NK-92 (cell line): ENCODE measurements around the gene TNFAIP8L2.

Experiments used
- DNase-seq: peaks from one replicate; lab custom pipeline; 2025; ENCODE audit not compliant: unreplicated experiment; lab: John Stamatoyannopoulos, UW

The TNFAIP8L2 gene

DNA sequence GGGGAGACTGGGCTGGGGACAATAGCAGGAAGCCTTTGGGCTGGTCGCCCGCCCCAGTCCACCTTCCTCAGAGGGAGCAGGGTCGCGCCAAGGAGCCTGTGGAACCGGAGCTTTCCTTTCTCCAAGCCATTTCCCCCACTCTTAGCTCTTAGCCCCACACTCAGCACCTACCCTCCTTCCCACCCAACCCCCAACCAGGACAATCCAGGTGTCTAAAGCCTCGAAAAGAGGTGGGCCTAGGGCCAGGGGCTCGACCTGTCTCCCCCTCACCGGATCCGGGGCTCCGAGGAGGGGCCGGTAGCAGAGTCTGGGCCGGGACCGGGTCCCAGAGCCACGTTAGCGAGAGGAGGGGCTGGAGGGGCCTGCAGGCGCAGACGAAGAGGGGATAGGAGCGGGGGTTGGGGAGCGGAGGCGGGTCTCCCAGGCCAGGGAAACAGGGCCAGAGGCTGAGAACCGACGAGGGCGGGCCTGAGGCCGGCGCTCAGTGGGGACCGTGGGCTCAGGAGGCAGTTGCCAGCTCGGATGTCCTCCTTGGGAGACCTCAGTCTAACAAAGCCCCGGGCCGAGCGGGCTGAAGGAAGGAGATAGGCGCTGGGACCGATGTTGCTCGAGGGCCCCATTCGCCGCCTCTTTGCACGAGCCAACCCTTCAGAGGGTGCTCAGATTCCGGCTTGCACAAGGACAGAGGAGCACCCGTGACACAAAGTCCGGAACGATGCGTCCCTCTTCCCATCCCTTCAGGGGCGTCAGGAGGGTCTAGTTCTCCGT is 11.0 kb upstream of the TNFAIP8L2 start:
- DNase-seq: no peak

DNA sequence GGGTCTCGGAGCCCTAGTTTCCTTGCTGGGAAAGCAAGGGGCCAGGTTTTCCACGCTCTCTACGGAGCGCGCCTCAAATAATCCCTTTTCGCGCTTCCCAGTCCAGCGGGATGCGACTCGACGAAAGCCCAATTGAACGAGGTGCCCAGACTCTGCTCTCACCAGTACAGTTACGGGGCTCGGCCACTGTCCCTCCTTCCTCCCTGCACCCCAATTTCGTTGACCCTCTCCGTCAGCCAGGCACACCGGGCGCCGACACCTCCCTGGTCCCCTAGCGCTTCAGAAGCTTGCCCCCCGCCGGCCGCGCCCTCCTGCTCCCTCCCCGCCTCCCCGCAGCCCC is 10.4 kb upstream of the TNFAIP8L2 start:
- DNase-seq: no peak

DNA sequence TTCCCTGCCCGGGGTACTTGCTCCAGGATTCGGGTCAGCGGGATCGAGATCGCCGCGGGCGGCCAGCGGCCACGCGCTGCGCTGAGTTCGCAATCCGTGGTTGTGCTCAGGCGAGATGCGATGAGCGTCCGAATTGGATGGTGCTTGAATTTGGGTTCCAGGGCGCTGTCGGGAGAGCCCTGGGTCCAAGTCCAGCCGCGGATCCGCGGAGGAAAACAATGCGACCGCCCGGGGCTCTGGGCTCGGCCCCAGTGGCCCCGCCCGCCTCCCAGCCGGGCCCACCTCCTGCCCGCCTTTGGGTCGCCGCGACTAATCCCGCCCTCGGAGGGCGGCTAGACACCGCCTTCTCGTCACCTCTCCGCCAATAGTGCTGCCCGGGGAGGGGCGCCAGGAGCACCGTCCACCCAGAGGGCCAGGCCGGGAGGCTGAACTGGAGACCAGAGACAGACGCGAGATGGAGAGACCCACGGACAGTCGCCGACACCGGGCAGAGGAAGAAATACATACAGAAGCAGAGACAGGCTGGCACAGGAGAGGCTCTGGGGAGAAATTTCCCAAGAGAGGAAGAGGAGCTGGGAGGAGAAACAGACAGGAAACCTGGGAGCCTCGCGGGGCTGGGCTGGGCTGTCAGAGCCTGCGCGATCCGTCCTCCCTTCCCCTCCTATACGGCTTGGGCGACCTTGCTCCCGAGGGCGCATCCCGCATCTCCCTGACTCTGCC is 9.9 kb upstream of the TNFAIP8L2 start, which contains the start of gene SEMA6C:
TSS of gene SEMA6C (minus strand) at position 220 of the 720 bp plus-strand sequence. CDS start 4,010 bp downstream, outside the sequence.
- DNase-seq: peak; percentile 19

DNA sequence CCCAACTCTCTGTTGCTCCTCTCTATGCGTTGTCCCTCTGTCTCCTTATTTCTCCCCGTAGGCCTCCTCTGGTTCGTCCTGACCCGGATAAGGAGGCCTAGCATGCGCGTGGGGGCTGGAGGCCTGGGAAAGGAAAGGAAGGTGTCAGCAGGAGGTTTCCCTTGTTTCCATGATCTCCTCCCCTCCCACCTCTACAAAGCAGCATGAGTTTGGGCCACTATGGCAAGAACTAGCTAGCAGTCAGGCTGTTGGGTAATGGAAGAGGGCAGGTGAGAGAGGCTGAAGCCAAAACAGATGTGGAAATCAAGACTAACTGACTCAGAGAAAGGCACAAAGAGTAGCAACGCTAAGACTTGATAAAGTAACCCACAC is 9.3 kb upstream of the TNFAIP8L2 start:
- DNase-seq: no peak

DNA sequence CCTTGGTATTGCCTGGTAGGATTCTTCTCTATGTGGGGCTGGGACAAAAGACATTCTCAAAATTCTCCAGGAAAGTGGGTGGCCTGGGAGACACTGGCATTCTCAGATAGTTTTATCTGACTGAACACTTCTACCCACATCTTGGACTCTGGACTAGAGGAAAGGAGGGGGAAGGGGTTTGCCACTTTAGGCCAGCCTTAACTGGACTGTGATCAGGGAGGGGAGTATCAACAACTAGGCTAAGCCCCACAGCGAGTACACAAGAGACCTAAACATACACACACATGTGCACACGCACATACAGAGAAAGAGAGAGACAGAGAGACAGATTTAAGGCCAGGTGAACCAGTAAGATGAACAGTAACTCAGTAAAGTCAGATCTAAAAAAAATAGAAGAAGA is 8.8 kb upstream of the TNFAIP8L2 start:
- DNase-seq: no peak

DNA sequence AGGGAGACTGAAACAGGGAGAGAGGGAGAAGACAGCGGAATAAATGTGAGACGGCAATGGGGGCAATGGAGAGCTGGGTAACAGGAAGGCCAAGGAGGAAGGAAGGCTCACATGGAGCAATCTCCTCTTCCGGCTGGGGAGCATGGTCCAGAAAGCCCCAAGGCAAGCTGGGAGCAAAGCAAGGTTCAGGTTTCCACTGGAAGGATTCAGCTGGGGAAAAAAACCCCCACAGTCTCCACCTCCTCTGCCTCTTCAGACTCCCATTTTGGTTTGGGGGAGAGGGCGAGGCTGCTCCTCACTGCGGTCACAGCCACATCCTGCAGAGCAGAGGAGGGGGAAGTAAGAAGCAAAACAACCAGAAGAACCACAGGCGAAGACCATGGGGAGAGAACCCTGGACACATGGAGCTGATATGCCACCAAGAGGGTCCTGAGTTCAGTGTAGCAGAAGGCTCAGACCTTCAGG is 650 bp downstream of the TNFAIP8L2 start:
- DNase-seq: no peak

DNA sequence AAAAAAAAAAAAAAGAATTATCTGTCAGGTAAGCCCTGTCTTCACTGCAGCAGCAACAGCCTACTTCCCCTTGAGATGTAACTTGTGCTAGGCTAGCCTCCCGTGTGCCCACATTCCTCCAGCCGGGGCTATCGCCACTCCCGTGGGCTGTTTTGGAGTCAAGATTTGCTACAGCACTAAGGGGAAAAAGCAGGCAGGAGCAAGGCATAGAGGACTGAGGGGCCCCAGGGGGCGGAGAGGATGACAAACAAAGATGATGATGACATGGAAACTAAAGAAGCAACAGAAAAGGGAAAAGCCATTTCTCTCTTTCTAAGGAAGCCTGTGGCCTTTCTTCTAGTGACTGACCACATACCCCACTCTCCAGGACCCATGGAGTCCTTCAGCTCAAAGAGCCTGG is 1.9 kb downstream of the TNFAIP8L2 start:
- no peak for DNase-seq

DNA sequence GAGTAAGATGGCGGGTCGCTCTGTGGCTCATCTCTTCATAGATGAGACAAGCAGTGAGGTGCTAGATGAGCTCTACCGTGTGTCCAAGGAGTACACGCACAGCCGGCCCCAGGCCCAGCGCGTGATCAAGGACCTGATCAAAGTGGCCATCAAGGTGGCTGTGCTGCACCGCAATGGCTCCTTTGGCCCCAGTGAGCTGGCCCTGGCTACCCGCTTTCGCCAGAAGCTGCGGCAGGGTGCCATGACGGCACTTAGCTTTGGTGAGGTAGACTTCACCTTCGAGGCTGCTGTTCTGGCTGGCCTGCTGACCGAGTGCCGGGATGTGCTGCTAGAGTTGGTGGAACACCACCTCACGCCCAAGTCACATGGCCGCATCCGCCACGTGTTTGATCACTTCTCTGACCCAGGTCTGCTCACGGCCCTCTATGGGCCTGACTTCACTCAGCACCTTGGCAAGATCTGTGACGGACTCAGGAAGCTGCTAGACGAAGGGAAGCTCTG is 2.4 kb downstream of the TNFAIP8L2 start:
- no peak for DNase-seq

DNA sequence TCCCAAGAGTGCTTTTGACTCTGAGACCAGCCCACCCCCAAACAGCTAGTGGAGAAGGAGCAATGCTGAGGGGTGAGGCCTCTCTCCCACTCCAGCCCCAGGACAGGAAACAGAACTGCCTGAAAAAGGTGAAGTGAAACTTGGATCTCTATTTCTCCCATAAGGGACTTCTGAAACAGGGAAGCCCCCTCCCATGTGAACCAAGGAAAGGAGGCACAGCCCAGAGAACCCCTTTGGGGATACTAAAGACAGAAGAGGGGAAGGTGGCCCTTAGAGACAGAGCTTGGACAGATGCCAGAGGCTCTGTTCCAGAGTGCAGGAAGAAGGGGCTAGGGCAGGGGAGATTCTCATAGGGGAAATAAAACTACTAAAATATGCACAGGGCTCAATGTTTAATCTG is 2.9 kb downstream of the TNFAIP8L2 start:
- no peak for DNase-seq

DNA sequence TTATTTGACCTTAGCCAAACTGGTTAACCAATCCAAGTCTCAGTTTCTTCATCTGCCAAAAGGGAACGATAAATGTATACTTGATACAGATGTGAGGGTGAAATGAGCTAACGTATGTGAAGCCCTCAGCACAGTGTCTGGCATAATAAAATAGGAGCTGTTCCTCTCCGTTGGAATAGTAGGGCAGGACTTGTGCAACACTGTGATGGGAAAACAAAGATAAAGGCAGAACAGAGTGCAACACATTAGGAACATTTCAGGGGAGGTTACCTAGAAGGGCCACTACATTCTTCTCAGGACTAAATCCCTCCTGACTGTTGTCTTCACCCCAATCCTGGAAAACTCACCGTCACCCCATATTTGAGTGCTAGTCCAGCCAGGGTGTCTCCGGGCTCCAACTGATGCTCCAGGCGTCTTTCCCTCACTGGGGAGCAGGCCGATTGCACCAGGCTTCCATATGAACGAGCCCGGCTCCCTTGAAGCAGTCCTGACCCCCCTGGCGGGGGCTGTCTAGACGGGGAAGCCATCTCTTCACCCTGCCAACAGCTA is 8.4 kb downstream of the TNFAIP8L2 start:
- no peak for DNase-seq

DNA sequence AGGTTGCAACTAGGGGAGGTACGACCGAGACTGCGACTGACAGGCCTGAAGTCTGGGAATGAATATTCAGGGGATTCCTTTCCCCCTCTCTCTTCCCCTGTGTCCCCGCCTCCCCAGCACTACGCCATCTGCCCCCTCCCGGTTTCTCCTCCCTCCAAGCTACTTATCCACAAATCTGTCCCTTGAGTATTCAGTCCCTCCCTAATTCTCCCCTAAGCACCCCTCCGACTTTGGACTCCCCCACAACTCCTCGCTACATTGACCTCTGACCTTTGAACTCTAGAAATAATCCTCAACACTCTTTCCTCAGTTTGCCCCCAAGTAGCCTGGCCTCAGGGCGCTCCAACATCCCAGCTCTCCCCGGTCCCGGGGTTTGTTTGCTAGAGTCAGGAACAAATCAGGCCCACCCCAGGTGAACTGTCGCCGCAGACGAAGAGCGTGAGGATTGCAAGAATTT is 8.9 kb downstream of the TNFAIP8L2 start:
- DNase-seq: no peak

DNA sequence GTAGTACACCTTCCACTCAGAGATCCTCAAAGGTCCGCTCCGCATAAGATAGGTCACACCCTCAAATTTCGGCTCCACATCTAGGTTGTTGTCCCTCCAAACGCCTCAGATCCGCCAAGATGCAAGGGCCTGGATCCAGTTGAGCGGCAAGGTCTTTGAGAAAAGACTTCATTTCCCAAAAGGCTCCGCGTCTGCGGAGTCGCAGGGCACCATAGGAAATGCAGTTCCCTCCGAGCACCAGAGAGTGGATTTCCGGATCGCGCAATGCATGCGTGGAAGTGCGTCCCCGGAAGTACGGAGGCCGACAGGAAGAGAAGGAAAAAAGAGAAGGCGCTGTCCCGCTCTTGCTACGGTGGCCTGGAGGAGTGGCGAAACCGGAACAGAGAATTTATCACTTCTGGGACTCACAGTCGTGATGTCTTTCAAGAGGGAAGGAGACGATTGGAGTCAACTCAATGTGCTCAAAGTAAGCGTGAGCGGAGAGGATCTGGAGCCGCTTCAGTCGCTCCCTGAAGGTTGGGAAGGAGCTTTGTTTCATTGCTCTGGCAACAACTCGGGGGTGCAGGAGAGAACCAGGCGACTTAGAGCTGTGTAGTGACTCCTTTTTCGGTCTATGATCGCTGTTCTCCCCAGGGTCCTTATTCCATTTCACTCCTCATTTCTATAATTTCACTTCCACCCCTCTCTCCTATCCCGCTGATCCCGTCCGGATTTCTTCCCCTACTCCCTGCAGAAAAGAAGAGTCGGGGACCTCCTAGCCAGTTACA is 9.5 kb downstream of the TNFAIP8L2 start, which contains the start of the genes LYSMD1 and SCNM1:
TSS of gene LYSMD1 (minus strand) at position 165 of the 767 bp plus-strand sequence. CDS start 644 bp downstream, outside the sequence.
TSS of gene SCNM1 (plus strand) at position 407 of the 767 bp plus-strand sequence. CDS start at position 416, 9 bp downstream.
- DNase-seq: peak; percentile 67

DNA sequence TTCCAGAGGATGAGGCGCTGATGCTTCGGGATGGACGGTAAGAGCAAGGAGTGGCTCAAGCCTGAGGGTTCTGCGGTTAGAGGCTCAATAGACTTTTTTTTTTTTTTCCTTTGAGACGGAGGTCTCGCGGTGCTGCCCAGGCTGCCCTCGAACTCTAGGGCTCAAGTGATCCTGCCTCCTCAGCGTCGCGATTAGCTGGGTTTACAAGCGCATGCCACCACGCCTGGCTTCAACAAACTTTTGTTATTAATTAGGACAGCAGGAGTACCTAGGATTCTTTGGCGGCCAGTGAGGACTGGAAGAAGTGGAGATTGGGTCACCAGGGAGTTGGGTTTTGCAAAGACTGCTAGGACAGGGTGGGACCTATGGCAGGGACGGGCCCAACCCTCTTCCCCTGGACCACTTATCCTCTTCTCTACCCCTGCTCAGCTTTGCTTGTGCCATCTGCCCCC is 10.1 kb downstream of the TNFAIP8L2 start:
- no peak for DNase-seq

DNA sequence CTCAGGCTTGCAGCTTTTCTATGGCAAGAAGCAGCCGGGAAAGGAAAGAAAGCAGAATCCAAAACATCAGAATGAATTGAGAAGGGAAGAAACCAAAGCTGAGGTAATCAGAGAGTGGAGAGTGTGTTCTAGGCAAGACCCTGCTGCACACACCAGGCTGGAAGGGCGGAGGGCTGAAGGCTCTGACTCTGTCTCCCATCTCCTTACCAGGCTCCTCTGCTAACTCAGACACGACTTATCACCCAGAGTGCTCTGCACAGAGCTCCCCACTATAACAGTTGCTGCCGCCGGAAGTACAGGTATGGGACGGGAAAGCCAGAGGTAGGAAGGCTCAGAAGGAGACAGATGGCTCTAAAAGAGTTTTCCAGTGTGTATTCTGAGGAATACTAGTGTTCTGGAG is 10.7 kb downstream of the TNFAIP8L2 start:
- DNase-seq: no peak

DNA sequence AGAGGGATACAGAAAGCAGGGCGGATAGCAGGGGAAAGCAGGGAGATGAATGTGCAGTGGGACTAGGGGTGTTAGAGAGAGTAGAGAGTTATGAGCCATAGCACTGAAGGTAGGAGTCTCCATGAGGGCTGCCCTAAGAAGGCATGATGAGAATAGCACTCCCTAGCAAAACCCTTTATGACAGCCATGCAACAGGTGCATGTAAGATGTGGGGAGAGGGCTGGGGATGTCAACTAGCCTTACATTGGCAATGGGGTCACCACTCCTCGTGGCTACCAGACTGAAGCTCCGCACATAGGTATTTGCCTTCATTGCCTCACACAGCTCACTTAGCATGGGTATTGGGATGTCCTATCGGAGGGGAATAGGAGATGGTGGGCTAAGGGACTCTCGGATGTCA is 14.7 kb downstream of the TNFAIP8L2 start:
- no peak for DNase-seq

DNA sequence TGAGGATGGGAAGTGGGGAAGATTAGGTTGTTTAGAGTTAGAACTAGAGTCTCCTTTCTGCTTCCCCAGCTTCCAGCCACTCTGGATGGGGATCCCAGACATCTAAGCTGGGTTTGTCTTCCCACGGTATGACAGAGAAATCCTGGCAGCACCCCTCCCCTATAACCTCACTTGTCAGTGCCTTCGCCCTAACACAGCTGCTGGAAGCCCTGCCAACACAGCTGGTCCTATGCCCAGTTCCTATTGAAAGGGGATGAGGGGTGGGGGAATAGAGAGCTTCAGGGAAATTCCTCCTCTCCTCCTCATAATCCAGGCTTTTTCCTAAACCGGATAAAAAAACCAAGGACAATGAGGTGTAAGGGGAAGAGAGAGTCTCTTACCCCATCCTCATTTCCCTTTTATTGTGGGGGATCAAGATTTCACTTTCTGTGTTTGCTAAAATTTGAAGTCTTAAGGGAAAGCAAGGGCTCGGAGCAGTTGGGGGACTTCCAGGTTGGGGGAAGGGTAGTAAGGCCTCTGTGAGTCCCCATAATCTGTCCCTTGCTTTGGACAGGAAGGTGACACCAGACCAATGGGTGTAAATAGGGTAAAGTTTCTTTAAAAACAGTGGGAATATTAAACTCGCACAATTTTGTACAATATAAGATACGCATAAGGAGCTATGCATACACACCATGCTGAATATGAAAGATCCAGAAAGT is 18.7 kb downstream of the TNFAIP8L2 start:
- no peak for DNase-seq

DNA sequence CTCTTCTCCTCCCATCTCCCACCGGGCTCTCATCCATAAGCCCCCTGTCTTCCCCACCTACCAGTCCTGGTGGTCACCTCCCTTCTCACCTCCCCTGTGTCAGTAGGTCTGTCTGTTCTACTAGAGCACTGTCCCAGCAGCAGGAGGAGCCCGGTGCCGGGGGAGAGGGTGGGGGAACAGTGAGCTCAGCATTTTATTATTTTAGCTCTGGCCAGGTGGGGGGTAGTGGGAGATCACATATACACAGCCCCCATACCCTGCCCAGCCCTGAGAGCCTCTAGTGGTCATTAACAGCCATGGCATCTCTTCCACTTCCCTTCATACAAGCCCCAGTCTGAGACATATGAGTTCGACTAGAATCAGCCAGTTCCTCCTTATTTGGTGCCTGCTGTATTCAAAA is 19.4 kb downstream of the TNFAIP8L2 start, which contains the start of gene TMOD4:
TSS of gene TMOD4 (minus strand) at position 119 of the 400 bp plus-strand sequence. CDS start 1,106 bp downstream, outside the sequence.
- no peak for DNase-seq

DNA sequence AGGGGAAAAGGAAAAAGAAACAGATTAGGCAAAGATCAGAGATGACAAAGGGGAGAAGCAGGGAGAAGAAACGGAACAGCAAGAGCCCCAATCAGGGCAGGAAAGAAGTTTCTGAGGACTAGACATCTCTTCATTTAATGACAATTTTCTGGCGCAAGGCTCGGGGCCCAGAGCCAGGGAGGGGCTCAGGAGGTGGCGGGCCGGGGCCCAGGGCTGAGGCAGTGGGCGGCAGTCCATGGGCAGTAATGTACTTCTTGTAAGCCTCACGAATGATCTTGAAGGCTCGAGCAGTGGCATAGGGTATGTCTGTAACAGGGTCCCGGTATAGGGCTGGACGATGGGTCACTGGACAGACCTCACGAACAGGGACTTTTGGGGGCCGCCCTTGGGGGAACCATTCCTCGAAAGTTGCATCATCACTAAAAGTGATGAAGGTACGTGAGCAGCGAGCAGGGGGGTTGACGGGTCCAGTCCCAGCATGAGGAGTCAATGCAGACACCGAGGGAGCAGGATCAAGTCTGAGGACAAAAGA is 20.1 kb downstream of the TNFAIP8L2 start:
- no peak for DNase-seq

DNA sequence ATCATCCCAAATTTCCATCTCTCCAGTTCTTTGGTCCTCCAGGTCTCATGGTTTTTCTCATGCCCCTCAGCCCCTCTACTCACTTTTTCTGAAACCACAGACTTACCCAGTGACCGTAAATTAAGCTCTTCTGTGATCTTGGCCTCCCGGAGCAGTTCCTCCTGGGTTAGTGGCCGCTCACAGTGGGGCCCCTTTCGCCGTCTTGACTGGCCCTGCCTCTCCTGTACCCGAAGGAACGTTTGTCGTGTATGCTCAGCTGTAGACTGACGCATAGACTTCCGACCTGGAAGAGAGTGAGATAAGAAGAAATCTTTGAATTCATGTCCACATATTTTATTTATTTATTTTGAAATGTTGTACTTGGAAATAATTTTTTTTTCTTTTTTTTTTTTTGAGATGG is 27.8 kb downstream of the TNFAIP8L2 start:
- DNase-seq: no peak

DNA sequence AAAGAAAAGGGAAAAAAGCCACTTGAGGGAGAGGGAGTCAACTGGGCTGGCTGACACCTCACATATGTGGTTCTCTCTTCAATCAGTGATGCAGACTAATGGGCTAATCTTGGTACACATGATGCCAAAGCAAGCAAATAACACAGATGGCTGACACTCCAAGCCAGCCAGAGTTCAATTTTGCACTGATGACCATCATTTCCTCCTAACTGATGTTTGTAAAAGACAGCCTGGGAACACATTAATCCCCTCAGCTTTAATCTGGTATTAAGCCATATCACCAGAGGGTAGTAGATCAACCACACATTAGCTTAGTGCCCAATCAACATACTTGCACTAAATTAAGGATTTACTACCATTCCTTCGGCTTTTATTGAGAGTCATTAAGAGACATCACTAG is 30.8 kb downstream of the TNFAIP8L2 start:
- no peak for DNase-seq
